Activated CD4-positive, alpha-beta T cell treated with anti-CD3 and anti-CD28 coated beads, Interleukin-2, amount 50 U/mL, for 1 hour (primary cell): Measurements from ENCODE around the gene MANSC1.

Experiments
- DNase-seq: peaks from one replicate; pipeline ENCODE4 v3.0.0-alpha.2; 2020

Gene MANSC1

GRCh38 chr12:12349711-12350665 lies at the start of gene MANSC1:
Gene MANSC1 (minus strand): TSS chr12:12350242. CDS start chr12:12343314, 6,928 bp downstream.
- DNase-seq = peak; percentile 31

DNA sequence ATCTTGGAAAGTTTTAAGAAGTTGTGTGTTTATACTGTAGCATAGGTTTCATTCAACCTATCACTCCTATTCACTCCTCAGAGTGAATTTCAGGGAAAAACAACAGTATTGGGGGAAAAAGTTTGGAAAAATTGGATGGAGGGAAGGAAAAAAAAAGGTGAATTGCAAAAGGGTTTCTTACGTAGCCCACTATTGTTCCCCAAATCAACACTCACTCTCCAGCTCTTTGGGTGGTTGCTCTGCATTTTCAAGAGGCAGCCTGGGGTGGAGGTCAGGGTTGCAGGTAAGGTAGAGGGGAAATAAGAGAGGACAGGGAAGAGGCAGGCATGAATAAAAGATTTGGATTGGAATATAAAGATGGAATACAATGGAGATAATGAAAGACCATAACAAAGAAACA lies 49.1 kb upstream of the MANSC1 start:
- DNase-seq = no peak

GRCh38 chr12:12398026-12398859 lies 48.2 kb upstream of the MANSC1 start:
- no peak for DNase-seq

- no peak for DNase-seq
These were observed 47.1 kb upstream of the MANSC1 start for GRCh38 chr12:12397184-12397583.

DNA sequence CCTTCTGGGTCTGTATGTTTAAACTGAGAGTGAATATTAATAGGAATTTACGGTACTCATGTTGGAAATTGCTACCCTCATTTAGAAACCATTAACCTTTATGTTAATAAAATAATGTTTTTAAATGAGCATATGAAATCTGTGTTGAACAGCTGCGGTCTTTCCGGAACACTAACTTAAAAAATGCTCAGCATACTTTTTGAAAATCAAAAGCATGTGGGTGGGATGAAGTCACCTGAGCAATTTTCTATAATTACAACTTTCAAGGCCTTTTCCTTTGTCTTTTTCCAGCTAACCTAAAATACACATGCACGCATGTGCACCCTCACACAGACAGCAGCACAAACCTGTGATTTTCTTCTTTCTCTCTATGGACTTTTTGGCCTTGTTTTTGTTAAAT lies 46.7 kb upstream of the MANSC1 start:
- no peak for DNase-seq

- no peak for DNase-seq
These were observed 43.1 kb upstream of the MANSC1 start for GRCh38 chr12:12393171-12393570.

- DNase-seq = no peak
These were observed 42.4 kb upstream of the MANSC1 start for GRCh38 chr12:12392413-12392812.

DNA sequence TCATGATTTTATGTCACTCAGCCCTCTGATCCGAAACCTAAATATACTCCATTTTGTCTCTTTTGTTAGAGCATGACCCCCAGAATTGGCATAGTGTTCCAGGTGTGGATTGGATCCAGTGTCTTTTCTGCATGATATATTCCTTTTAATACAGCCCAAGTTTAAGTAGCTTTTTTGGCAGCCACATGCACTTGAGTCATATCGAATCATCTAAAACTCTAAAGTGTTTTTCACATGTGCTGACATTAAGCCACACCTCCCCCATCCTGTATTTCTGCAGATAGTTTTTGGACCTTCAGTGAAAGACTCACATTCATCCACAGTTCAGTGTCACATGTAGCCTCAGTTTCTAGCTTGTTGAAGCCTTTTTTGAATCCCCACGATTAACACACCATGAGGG lies 37.5 kb upstream of the MANSC1 start:
- no peak for DNase-seq

DNA sequence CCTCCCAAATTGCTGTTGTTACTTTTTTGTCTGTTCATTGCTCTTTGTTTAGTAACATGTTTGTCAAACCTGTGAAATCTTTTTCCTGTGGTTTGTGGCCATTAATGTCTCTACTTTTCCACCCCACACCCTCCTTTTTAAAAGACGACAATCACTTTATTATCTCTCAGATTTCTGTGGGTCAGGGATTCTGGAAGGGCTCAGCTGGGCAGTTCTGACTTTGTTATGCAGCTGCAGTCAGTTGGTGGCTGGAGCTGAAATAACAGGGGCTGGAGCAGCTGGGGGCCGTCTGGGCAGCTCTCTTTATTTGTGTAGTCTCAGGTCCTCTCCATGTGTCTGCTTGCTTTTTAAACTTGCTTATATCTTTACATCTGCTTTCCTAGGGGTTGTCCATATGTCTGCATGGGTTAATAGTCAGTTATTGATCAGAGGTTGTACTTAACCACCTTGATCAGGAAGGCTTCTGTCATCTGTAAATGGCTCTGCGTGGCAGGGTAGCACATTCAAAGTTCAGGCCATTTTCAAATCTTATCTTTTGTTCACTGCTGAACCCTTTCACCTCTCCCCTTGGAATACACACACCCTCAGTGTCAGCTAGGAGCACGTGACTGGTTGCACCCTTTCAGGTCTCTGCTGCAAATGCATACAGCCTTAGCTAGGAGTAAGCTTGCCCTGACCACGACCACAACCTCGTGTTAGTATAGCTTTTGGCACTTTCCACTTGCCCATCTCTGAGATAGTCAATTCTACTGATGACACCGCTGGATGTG lies 34.7 kb upstream of the MANSC1 start:
- peak; percentile 27 for DNase-seq

- no peak for DNase-seq
These were observed 31.9 kb upstream of the MANSC1 start for GRCh38 chr12:12381982-12382381.

GRCh38 chr12:12380949-12381593 lies 31.0 kb upstream of the MANSC1 start:
- no peak for DNase-seq

GRCh38 chr12:12379831-12380730 lies 30.0 kb upstream of the MANSC1 start:
- DNase-seq = peak; percentile 29

- no peak for DNase-seq
These were observed 28.6 kb upstream of the MANSC1 start for GRCh38 chr12:12378616-12379015.

DNA sequence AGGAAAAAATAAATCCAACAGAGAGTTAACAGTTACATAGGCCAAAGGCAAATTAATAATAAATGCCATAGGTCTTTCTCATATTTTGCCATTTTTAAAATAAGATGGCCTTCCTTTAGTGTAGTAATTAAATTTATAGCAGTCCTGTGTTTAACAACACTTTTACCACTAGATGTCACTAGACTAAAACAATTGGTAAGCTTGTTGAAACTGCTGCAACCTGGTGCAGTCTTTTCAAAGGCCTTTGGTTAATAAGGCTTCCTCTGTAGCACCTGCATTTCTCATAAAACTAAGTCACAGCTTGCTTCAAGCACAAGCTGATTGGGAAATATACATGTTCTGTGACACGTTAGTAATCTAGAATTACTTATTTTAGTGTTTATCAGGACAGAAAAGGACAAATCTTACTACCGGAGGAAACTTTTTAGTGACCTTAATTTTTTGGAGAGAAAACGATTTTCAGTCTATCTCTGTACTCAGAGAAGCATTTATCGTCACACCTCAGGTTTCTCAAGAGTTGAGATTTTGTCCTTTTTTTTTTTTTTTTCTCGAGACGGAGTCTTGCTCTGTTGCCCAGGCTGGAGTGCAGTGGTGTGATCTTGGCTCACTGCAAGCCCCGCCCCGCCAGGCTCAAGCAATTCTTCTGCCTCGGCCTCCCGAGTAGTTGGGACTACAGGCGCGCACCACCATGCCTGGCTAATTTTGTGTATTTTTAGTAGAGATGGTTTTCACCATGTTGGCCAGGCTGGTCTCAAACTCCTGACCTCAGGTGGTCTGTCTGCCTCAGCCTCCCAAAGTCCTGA lies 26.8 kb upstream of the MANSC1 start:
- no peak for DNase-seq

- no peak for DNase-seq
These were observed 23.1 kb upstream of the MANSC1 start for GRCh38 chr12:12372946-12373722.

- no peak for DNase-seq
These were observed 17.5 kb upstream of the MANSC1 start for GRCh38 chr12:12367482-12367998.

- no peak for DNase-seq
These were observed 16.8 kb upstream of the MANSC1 start for GRCh38 chr12:12366701-12367481.

DNA sequence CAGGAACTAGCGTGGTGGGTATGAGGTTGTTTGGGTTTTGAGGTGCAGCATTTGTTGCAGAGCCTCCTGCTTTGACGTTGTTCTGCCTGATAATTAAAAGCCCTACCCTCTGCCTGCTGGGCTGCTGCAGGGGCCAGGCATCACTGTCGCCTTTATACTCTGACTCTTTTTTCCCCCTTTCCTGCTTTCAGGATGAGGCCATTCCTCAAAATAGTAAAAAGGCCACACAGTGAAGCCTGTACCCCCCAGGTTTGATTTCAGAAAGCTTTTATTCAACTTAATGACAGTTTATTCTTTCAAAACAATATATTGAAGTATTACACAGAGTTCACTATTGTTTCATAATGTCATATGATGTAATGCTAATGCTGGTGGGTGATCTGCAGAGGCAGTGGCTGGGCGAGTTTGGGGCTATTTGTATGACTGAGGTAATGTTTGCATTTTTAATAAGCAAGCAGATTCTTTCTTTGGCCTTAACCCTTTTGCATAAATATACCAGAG lies 15.9 kb upstream of the MANSC1 start:
- DNase-seq = no peak
